ES-I3 (cell line): ENCODE measurements around the gene ANKRD13D.
A peak's percentile ranks its signal among the peaks of the same experiment; 100 is the strongest.

ENCODE experiments used
- H3K36me3 ChIP-seq: 2 replicates; pipeline ENCODE4 v1.6.1; 2013; ENCODE audit warnings: mild to moderate bottlenecking, low read length, control low read depth, moderate library complexity; ENCODE audit not compliant: insufficient read depth
- H3K4me1 ChIP-seq: 2 replicates; pipeline ENCODE4 v1.6.1; 2013; ENCODE audit warnings: mild to moderate bottlenecking, control low read depth, low read length; ENCODE audit not compliant: insufficient read depth
- H3K9ac ChIP-seq: 2 replicates; pipeline ENCODE4 v1.6.1; 2013; ENCODE audit warnings: low read depth, mild to moderate bottlenecking, low read length, moderate library complexity
- H3K9me3 ChIP-seq: 2 replicates; pipeline ENCODE4 v1.6.1; 2013; ENCODE audit warnings: mild to moderate bottlenecking, low read length, moderate library complexity; ENCODE audit not compliant: control insufficient read depth, insufficient read depth

ANKRD13D gene

GRCh38 chr11:67284811-67285540, 4.1 kb upstream of the ANKRD13D start:
- H3K4me1 ChIP-seq: peaks cover 9% of the 10 kb centered on the region
- peaks cover 2% of the 10 kb centered on the region; the same call in 1 of the 2 replicates for H3K36me3 ChIP-seq
- no peak overlapping the region for H3K9ac ChIP-seq
- H3K9me3 ChIP-seq: no peaks in the 10 kb centered on the region

GRCh38 chr11:67285541-67286498, 3.3 kb upstream of the ANKRD13D start:
- H3K9me3 ChIP-seq: no peaks in the 10 kb centered on the region
- H3K36me3 ChIP-seq: no peaks in the 10 kb centered on the region; the same call in 1 of the 2 replicates
- no peak overlapping the region for H3K9ac ChIP-seq
- H3K4me1 ChIP-seq: peaks cover 9% of the 10 kb centered on the region

GRCh38 chr11:67286621-67287333, 2.3 kb upstream of the ANKRD13D start:
- Histone ChIP-seq H3K9me3 (no peaks in the 10 kb centered on the region), H3K36me3 (no peaks in the 10 kb centered on the region; the same call in 1 of the 2 replicates), H3K4me1 (peaks cover 9% of the 10 kb centered on the region), H3K9ac (no peak overlapping the region)

- Histone ChIP-seq H3K36me3 (no peaks in the 10 kb centered on the region; the same call in 1 of the 2 replicates), H3K4me1 (peaks cover 9% of the 10 kb centered on the region), H3K9me3 (no peaks in the 10 kb centered on the region), H3K9ac (peak overlapping the region; percentile 67)
Observed at GRCh38 chr11:67287355-67288197, 1.5 kb upstream of the ANKRD13D start.

- H3K9ac ChIP-seq: peak overlapping the region; percentile 67
- no peaks in the 10 kb centered on the region for H3K9me3 ChIP-seq
- H3K4me1 ChIP-seq: peaks cover 9% of the 10 kb centered on the region
- H3K36me3 ChIP-seq: no peaks in the 10 kb centered on the region; the same call in 1 of the 2 replicates
Observed at GRCh38 chr11:67288198-67288451, 978 bp upstream of the ANKRD13D start.

- H3K9ac ChIP-seq: peak overlapping the region; percentile 67
- H3K9me3 ChIP-seq: no peaks in the 10 kb centered on the region
- no peaks in the 10 kb centered on the region for H3K36me3 ChIP-seq
- H3K4me1 ChIP-seq: peaks cover 9% of the 10 kb centered on the region
Observed at GRCh38 chr11:67288452-67289225, 464 bp upstream of the ANKRD13D start.

- Histone ChIP-seq H3K9ac (peak overlapping the region; percentile 73), H3K4me1 (peaks cover 9% of the 10 kb centered on the region), H3K9me3 (no peaks in the 10 kb centered on the region), H3K36me3 (no peaks in the 10 kb centered on the region)
Observed at GRCh38 chr11:67289651-67290479, 762 bp downstream of the ANKRD13D start.

- Histone ChIP-seq H3K36me3 (no peaks in the 10 kb centered on the region), H3K4me1 (peaks cover 9% of the 10 kb centered on the region)
Observed at GRCh38 chr11:67290801-67291200, 1.7 kb downstream of the ANKRD13D start.

GRCh38 chr11:67291481-67292381, 2.6 kb downstream of the ANKRD13D start:
- Histone ChIP-seq H3K9me3 (peaks cover 7% of the 10 kb centered on the region; the same call in 1 of the 2 replicates), H3K36me3 (peaks cover 4% of the 10 kb centered on the region; the same call in 1 of the 2 replicates), H3K4me1 (peaks cover 9% of the 10 kb centered on the region), H3K9ac (no peak overlapping the region)

More at GRCh38 chr11:67290801-67291200, 1.7 kb downstream of the ANKRD13D start:
- H3K9me3 ChIP-seq: peaks cover 4% of the 10 kb centered on the region; the same call in 1 of the 2 replicates
- H3K9ac ChIP-seq: no peak overlapping the region

GRCh38 chr11:67292671-67293070, 3.6 kb downstream of the ANKRD13D start:
- peaks cover 6% of the 10 kb centered on the region for H3K4me1 ChIP-seq
- H3K9ac ChIP-seq: no peak overlapping the region
- H3K36me3 ChIP-seq: peaks cover 4% of the 10 kb centered on the region; the same call in 1 of the 2 replicates
- peaks cover 7% of the 10 kb centered on the region; the same call in 1 of the 2 replicates for H3K9me3 ChIP-seq

GRCh38 chr11:67293090-67293489, 4.0 kb downstream of the ANKRD13D start:
- peaks cover 4% of the 10 kb centered on the region; the same call in 1 of the 2 replicates for H3K36me3 ChIP-seq
- no peak overlapping the region for H3K9ac ChIP-seq
- peaks cover 7% of the 10 kb centered on the region; the same call in 1 of the 2 replicates for H3K9me3 ChIP-seq
- H3K4me1 ChIP-seq: peaks cover 2% of the 10 kb centered on the region
